WTC11 (cell line): ENCODE measurements around the gene QDPR.

Experiments
- ATF3 ChIP-seq: sonication (generic); formaldehyde crosslinking; conservative IDR thresholded peaks from 2 replicates; pipeline ENCODE4 v1.8.1; 2022; ENCODE audit warnings: mild to moderate bottlenecking, missing genetic modification reagents
- CTCF ChIP-seq: fragments of 200-600 bp; IDR thresholded peaks from 2 replicates; pipeline ENCODE4 v1.8.0; 2022; ENCODE audit warnings: antibody characterized with exemption
- ELF4 ChIP-seq: sonication (generic); formaldehyde crosslinking; IDR thresholded peaks from 2 replicates; pipeline ENCODE4 v1.8.1; 2022; ENCODE audit warnings: low read depth, mild to moderate bottlenecking, moderate library complexity, missing genetic modification reagents
- FOXP1 ChIP-seq: sonication (generic); formaldehyde crosslinking; IDR thresholded peaks from 2 replicates; pipeline ENCODE4 v1.8.0; 2022; ENCODE audit warnings: missing genetic modification reagents, mild to moderate bottlenecking, moderate library complexity, borderline replicate concordance
- NR3C1 ChIP-seq: sonication (generic); formaldehyde crosslinking; conservative IDR thresholded peaks from 2 replicates; pipeline ENCODE4 v1.8.1; 2023; ENCODE audit warnings: low read depth, mild to moderate bottlenecking, missing genetic modification reagents
- ZNF423 ChIP-seq: fragments of 250-450 bp; sonication (Bioruptor Pico); IDR thresholded peaks from 2 replicates; pipeline ENCODE4 v2.1.2; 2022; ENCODE audit warnings: mild to moderate bottlenecking, moderate library complexity
- TF ChIP-seq, protein P1 (sequence below): sonication (generic); formaldehyde crosslinking; IDR thresholded peaks from 2 replicates; pipeline ENCODE4 v1.8.0; 2022; ENCODE audit warnings: mild to moderate bottlenecking, missing genetic modification reagents

- TF ChIP-seq ZNF423 (CRISPR knock-in tag) (no peak), ELF4 (no peak), CTCF (no peak), NR3C1 (CRISPR knock-in tag) (no peak), ATF3 (CRISPR knock-in tag) (no peak), FOXP1 (no peak)
- TF ChIP-seq, protein P1, sequence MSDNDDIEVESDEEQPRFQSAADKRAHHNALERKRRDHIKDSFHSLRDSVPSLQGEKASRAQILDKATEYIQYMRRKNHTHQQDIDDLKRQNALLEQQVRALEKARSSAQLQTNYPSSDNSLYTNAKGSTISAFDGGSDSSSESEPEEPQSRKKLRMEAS (CRISPR knock-in tag) = no peak
Observed at GRCh38 chr4:17517664-17518063, 5.8 kb upstream of the QDPR start.
